Activated CD4-positive, alpha-beta memory T cell treated with anti-CD3 and anti-CD28 coated beads for 36 hours (primary cell): ENCODE results near the gene NXPH4. TPM values are rescaled to one million over a fixed set of nuclear protein-coding genes. Genes with fewer than 3 reads are reported as not detected.

Source experiments
- CTCF ChIA-PET: fragments of 350-600 bp; sonication (Branson Sonifier 250); formaldehyde crosslinking; loops from one replicate; lab custom pipeline; 2021; ENCODE audit warnings: antibody characterized with exemption, inconsistent platforms; lab: Charles Lee
- POLR2A ChIA-PET: fragments of 350-600 bp; sonication (Branson Sonifier 250); formaldehyde crosslinking; loops from one replicate; lab custom pipeline; 2021; ENCODE audit warnings: antibody characterized with exemption; lab: Charles Lee
- DNase-seq: peaks from one replicate; pipeline ENCODE4 v3.0.0-alpha.2; 2020
- H3K27ac Mint-ChIP-seq: one replicate; pipeline ENCODE4 v1.8.0; 2021; ENCODE audit warnings: mixed read lengths
- H3K27me3 Mint-ChIP-seq: one replicate; pipeline ENCODE4 v1.8.0; 2021; ENCODE audit warnings: mixed read lengths
- H3K36me3 Mint-ChIP-seq: one replicate; pipeline ENCODE4 v1.8.0; 2021; ENCODE audit warnings: mixed read lengths
- H3K4me1 Mint-ChIP-seq: one replicate; pipeline ENCODE4 v1.8.0; 2021; ENCODE audit warnings: low read depth, mixed read lengths
- H3K4me3 Mint-ChIP-seq: one replicate; pipeline ENCODE4 v1.8.0; 2021; ENCODE audit warnings: mild to moderate bottlenecking, mixed read lengths
- H3K9me3 Mint-ChIP-seq: one replicate; pipeline ENCODE4 v1.8.0; 2021; ENCODE audit warnings: mixed read lengths
- intact Hi-C: fragments of 100-400 bp; cut with micrococcal nuclease; formaldehyde crosslinking; loops from one replicate; pipeline ENCODE4 v1.15.1; 2023
- total RNA-seq, 2 experiments: library from RNA; stranded (reverse); gene quantifications; one replicate each; pipeline ENCODE4 v1.2.3, GENCODE V29; 2021

Gene NXPH4
- total RNA-seq, 2 experiments from 2014 or later = 0.24 to 0.46 TPM

DNA sequence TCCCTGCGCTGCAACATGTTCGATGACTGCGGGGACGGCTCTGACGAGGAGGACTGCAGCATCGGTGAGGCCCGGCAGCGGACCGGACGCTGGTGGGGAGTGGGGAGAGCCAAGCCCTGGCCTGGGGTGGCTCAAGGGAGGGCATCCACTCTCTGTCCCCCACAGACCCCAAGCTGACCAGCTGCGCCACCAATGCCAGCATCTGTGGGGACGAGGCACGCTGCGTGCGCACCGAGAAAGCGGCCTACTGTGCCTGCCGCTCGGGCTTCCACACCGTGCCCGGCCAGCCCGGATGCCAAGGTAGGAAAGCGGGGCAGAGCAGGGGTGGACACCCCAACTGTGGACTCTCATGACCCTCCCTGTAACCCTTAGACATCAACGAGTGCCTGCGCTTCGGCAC, 11.4 kb upstream of the NXPH4 start:
- ChIA-PET CTCF (interaction anchor here (1.2 kb wide), 1 partner anchor 38 kb away, joined by 5 read pairs; no protein-coding TSS in a partner anchor), POLR2A (interaction anchor here (0.5 kb wide), 1 partner anchor 665 kb away, joined by 3 read pairs; no protein-coding TSS in a partner anchor)
- Mint-ChIP-seq H3K27ac (no peak overlapping the region), H3K9me3 (no peaks in the 10 kb centered on the region), H3K27me3 (no peaks in the 10 kb centered on the region), H3K4me3 (no peak overlapping the region), H3K4me1 (no peaks in the 10 kb centered on the region), H3K36me3 (no peaks in the 10 kb centered on the region)
- intact Hi-C loops = no loop called here
- DNase-seq = no peak

DNA sequence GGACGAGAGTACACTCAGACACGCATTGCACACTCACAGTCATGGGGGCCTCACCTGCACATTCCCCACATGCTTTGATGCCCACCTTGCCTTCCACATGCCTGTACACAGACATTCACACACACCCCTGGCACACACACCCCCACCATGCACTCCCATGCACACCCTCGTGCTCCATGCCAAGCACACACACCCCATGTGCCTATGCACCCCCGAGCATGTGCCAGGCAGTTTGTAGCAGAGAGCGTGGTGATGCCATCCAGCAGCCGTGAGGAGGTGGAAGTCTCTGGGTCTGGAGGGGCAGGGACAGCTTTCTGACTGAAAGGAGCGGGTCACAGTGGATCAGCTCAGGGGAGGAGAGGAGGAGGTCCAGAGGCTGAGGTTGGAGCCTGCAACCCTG, 10.7 kb upstream of the NXPH4 start:
- H3K27me3 Mint-ChIP-seq = no peaks in the 10 kb centered on the region
- DNase-seq = no peak
- no peak overlapping the region for H3K4me3 Mint-ChIP-seq
- intact Hi-C loops = no loop called here
- no peaks in the 10 kb centered on the region for H3K9me3 Mint-ChIP-seq
- POLR2A ChIA-PET = no interaction called here
- H3K27ac Mint-ChIP-seq = no peak overlapping the region
- no peaks in the 10 kb centered on the region for H3K4me1 Mint-ChIP-seq
- H3K36me3 Mint-ChIP-seq = no peaks in the 10 kb centered on the region
- CTCF ChIA-PET = interaction anchor here (1.2 kb wide), 1 partner anchor 37 kb away, joined by 5 read pairs; no protein-coding TSS in a partner anchor

- no peak overlapping the region for H3K27ac Mint-ChIP-seq
Observed at GRCh38 chr12:57207731-57208630, 8.6 kb upstream of the NXPH4 start.

DNA sequence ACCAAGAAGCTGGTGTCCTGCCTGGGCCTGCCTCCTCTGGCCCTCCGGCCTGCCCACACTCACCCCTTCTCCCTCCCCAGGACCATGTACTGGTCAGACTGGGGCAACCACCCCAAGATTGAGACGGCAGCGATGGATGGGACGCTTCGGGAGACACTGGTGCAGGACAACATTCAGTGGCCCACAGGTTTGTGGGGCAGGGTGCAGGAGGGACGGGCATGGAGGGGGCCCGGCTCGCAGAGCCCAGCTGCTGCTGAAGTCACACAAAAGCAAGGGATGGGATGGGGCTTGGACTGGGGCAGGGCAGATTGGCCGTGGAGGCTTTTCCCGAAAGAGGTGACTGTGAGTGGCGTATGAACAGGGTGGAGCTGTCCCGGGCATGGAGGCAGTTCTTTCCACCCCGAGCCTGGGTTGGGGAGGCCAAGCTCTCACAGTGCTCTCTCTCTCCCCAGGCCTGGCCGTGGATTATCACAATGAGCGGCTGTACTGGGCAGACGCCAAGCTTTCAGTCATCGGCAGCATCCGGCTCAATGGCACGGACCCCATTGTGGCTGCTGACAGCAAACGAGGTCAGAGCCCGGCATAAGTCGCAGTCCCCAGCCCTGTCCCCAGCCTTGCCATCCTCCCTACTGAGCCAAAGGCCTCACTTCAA, 7.8 kb upstream of the NXPH4 start:
- Mint-ChIP-seq H3K4me1 (peaks cover 6% of the 10 kb centered on the region), H3K27me3 (peaks cover 6% of the 10 kb centered on the region), H3K4me3 (no peak overlapping the region), H3K9me3 (no peaks in the 10 kb centered on the region), H3K27ac (no peak overlapping the region), H3K36me3 (no peaks in the 10 kb centered on the region)
- DNase-seq = no peak
- ChIA-PET POLR2A (no interaction called here), CTCF (interaction anchor here (2.0 kb wide), 1 partner anchor 34 kb away, joined by 6 read pairs; no protein-coding TSS in a partner anchor)
- intact Hi-C loops = no loop called here

More at GRCh38 chr12:57207731-57208630, 8.6 kb upstream of the NXPH4 start:
- POLR2A ChIA-PET = no interaction called here
- Mint-ChIP-seq H3K36me3 (no peaks in the 10 kb centered on the region), H3K9me3 (no peaks in the 10 kb centered on the region), H3K27me3 (no peaks in the 10 kb centered on the region), H3K4me3 (no peak overlapping the region), H3K4me1 (no peaks in the 10 kb centered on the region)
- intact Hi-C loops = no loop called here
- no peak for DNase-seq
- CTCF ChIA-PET = interaction anchor here (1.1 to 2.0 kb wide), 2 partner anchors 35 kb away, joined by 6 read pairs; no protein-coding TSS in a partner anchor

DNA sequence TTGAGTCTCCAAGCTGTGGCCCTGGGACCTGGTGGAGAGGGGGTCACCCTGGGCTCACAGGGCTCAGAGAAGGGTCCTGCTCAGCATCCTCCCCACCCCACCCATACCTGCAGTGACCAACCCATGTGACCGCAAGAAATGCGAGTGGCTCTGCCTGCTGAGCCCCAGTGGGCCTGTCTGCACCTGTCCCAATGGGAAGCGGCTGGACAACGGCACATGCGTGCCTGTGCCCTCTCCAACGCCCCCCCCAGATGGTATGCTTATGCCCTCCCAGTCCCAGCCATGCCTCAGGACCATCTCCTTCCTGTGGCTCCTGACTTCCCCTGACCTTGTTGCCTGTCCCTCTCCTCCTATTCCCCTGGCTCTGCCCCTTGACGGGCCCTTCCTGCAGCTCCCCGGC, 6.7 kb upstream of the NXPH4 start:
- H3K36me3 Mint-ChIP-seq = no peaks in the 10 kb centered on the region
- CTCF ChIA-PET = interaction anchor here (2.0 kb wide), 1 partner anchor 33 kb away, joined by 6 read pairs; no protein-coding TSS in a partner anchor
- peaks cover 12% of the 10 kb centered on the region for H3K4me1 Mint-ChIP-seq

DNA sequence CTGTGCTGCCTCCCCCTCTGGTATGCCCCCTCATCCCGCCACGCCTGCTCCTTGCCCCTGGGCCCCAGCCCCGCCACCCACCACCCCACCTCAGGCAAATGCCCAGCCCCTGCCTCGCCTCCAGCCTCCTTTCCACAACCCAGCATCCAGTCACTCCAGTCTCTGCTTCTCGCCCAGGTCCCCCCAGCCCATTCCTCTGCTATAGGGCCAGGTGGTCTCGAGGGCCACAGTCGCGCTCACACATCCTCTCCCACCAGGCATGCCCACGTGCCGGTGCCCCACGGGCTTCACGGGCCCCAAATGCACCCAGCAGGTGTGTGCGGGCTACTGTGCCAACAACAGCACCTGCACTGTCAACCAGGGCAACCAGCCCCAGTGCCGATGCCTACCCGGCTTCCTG, 6.1 kb upstream of the NXPH4 start:
- intact Hi-C loops = no loop called here
- Mint-ChIP-seq H3K4me1 (peaks cover 17% of the 10 kb centered on the region), H3K27ac (no peak overlapping the region), H3K4me3 (no peak overlapping the region), H3K36me3 (no peaks in the 10 kb centered on the region), H3K27me3 (peaks cover 23% of the 10 kb centered on the region), H3K9me3 (no peaks in the 10 kb centered on the region)
- POLR2A ChIA-PET = no interaction called here
- CTCF ChIA-PET = interaction anchor here (9.7 kb wide), 1 partner anchor 32 kb away, joined by 447 read pairs; a partner anchor contains a TSS
- DNase-seq = no peak

More for the DNA sequence above, 6.7 kb upstream of the NXPH4 start:
- Mint-ChIP-seq H3K27ac (no peak overlapping the region), H3K27me3 (peaks cover 17% of the 10 kb centered on the region), H3K4me3 (no peak overlapping the region), H3K9me3 (no peaks in the 10 kb centered on the region)
- no peak for DNase-seq
- intact Hi-C loops = no loop called here
- POLR2A ChIA-PET = no interaction called here

DNA sequence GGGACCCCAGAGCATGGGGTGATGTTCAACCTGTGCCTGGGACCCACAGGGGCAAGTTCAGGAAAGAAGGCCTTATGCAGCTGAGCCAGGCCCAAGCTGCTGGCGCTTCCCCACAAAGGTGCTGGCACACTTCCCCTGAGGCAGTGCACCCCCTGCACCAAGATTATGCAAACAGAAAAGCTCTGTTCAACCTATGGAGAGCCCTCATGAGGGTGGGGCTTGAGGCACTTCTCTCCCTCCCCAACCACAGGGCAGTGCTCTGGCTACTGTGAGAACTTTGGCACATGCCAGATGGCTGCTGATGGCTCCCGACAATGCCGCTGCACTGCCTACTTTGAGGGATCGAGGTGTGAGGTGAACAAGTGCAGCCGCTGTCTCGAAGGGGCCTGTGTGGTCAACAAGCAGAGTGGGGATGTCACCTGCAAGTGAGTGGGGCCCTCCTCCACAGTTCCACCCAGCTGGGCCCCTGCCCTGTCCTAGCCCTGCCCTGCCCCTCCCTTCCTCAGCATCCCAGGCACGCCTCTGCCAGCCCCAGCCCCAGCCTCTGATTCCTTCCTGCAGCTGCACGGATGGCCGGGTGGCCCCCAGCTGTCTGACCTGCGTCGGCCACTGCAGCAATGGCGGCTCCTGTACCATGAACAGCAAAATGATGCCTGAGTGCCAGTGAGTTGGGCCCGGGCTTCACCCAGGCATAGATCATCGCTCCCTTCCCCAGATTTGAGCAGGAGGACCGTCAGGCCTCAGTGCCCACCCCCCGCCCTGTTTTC, 5.5 kb upstream of the NXPH4 start:
- ChIA-PET POLR2A (no interaction called here), CTCF (interaction anchor here (9.7 kb wide), 1 partner anchor 31 kb away, joined by 447 read pairs; a partner anchor contains a TSS)
- H3K4me3 Mint-ChIP-seq = no peak overlapping the region
- peaks cover 23% of the 10 kb centered on the region for H3K4me1 Mint-ChIP-seq
- peaks cover 29% of the 10 kb centered on the region for H3K27me3 Mint-ChIP-seq
- DNase-seq = no peak
- intact Hi-C loops = no loop called here
- no peak overlapping the region for H3K27ac Mint-ChIP-seq
- no peaks in the 10 kb centered on the region for H3K36me3 Mint-ChIP-seq
- H3K9me3 Mint-ChIP-seq = no peaks in the 10 kb centered on the region

- no peaks in the 10 kb centered on the region for H3K36me3 Mint-ChIP-seq
- H3K27me3 Mint-ChIP-seq = peaks cover 30% of the 10 kb centered on the region
- intact Hi-C loops = no loop called here
- H3K27ac Mint-ChIP-seq = no peak overlapping the region
- no peak overlapping the region for H3K4me3 Mint-ChIP-seq
- H3K4me1 Mint-ChIP-seq = peaks cover 24% of the 10 kb centered on the region
- ChIA-PET CTCF (interaction anchor here (2.8 to 9.7 kb wide), 3 partner anchors 15 to 241 kb away, joined by 19 to 447 read pairs (median 175); partner anchors contain the start of gene SHMT2), POLR2A (interaction anchor here (3.1 kb wide), 1 partner anchor 28 kb away, joined by 16 read pairs; no protein-coding TSS in a partner anchor)
- no peak for DNase-seq
- no peaks in the 10 kb centered on the region for H3K9me3 Mint-ChIP-seq
Observed at GRCh38 chr12:57211791-57212700, 4.5 kb upstream of the NXPH4 start.

DNA sequence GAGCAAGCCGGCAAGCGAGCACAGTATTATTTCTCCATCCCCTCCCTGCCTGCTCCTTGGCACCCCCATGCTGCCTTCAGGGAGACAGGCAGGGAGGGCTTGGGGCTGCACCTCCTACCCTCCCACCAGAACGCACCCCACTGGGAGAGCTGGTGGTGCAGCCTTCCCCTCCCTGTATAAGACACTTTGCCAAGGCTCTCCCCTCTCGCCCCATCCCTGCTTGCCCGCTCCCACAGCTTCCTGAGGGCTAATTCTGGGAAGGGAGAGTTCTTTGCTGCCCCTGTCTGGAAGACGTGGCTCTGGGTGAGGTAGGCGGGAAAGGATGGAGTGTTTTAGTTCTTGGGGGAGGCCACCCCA, 3.9 kb upstream of the NXPH4 start:
- DNase-seq = no peak
- H3K4me1 Mint-ChIP-seq = peaks cover 29% of the 10 kb centered on the region
- ChIA-PET POLR2A (interaction anchor here (3.1 kb wide), 1 partner anchor 27 kb away, joined by 16 read pairs; no protein-coding TSS in a partner anchor), CTCF (interaction anchor here (0.6 to 9.7 kb wide), 18 partner anchors 14 to 498 kb away, joined by 3 to 447 read pairs (median 5); partner anchors contain the start of genes GLI1, LRP1, SHMT2 and STAC3)
- no peaks in the 10 kb centered on the region for H3K36me3 Mint-ChIP-seq
- no peak overlapping the region for H3K4me3 Mint-ChIP-seq
- peaks cover 35% of the 10 kb centered on the region for H3K27me3 Mint-ChIP-seq
- no peak overlapping the region for H3K27ac Mint-ChIP-seq
- intact Hi-C loops = loop anchor here (1.0 kb wide), 1 partner anchor 247 kb away; the partner anchor contains the start of gene GLI1
- no peaks in the 10 kb centered on the region for H3K9me3 Mint-ChIP-seq

DNA sequence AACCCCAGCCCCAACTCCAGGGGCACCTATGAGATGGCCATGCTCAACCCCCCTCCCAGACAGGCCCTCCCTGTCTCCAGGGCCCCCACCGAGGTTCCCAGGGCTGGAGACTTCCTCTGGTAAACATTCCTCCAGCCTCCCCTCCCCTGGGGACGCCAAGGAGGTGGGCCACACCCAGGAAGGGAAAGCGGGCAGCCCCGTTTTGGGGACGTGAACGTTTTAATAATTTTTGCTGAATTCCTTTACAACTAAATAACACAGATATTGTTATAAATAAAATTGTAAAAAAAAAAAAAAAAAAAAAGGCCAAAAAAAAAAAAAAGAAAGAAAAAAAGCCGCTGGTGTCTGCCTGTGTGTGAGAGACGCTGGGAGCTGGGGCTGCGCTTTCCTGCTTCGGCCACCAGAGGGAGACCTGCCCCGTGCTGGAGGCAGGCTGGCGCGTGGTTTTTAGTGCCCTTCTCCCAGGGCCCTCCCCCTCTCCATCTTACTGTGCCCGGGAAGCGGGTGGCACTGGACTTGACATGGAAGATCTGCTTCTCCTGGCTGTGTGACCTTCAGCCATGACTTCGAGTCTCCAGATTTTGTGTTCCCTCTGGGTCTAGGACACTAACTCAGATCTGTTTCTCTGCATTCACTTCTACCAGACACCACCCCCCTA, 3.4 kb upstream of the NXPH4 start:
- H3K4me3 Mint-ChIP-seq = no peak overlapping the region
- CTCF ChIA-PET = interaction anchor here (0.6 to 9.7 kb wide), 25 partner anchors 13 to 499 kb away, joined by 3 to 447 read pairs (median 4); partner anchors contain the start of genes GLI1, INHBE, LRP1 and SHMT2

More for the DNA sequence above, 3.4 kb upstream of the NXPH4 start:
- Mint-ChIP-seq H3K9me3 (no peaks in the 10 kb centered on the region), H3K27me3 (peaks cover 40% of the 10 kb centered on the region), H3K27ac (no peak overlapping the region), H3K4me1 (peaks cover 31% of the 10 kb centered on the region), H3K36me3 (no peaks in the 10 kb centered on the region)
- DNase-seq = peak; percentile 90
- POLR2A ChIA-PET = interaction anchor here (0.7 to 3.1 kb wide), 2 partner anchors 26 to 310 kb away, joined by 3 to 16 read pairs; no protein-coding TSS in a partner anchor
- intact Hi-C loops = loop anchor here (1.0 kb wide), 1 partner anchor 246 kb away; the partner anchor contains the start of gene GLI1
